ENCODE data around the gene SACM1L. TPM values are rescaled to one million over a fixed set of nuclear protein-coding genes. Genes with fewer than 3 reads are reported as not detected.

Gene SACM1L
- total and polyA plus RNA-seq, 4 experiments from 2014 or later: 27.6 to 104 (median 67.4) TPM

- no peaks in the 10 kb centered on the region for H3K36me3 ChIP-seq (ENCODE audit: insufficient read depth, low read length)
- Mint-ChIP-seq H3K27me3 (no peaks in the 10 kb centered on the region), H3K36me3 (peaks cover 4 to 5% of the 10 kb centered on the region in 2 donors), H3K4me3 (no peak overlapping the region), H3K9me3 (peaks cover 0 to 4% (median 0%) of the 10 kb centered on the region in 8 donors), H3K4me1 (peaks cover 13 to 28% (median 19%) of the 10 kb centered on the region in 4 donors), H3K27ac (peak overlapping the region in 2 of 7 donors; percentile 5 to 52)
- DNase-seq: no peak
- H3K27ac ChIP-seq (ENCODE audit: low read depth, low read length): no peak overlapping the region
- intact Hi-C loops (cut with micrococcal nuclease): loop anchor here (1.0 to 5.0 kb wide), 4 partner anchors 63 to 619 kb away; no protein-coding TSS in a partner anchor
- peaks cover 6% of the 10 kb centered on the region for H3K4me1 ChIP-seq (ENCODE audit: insufficient read depth, low read length)
- H3K9me3 ChIP-seq (ENCODE audit: control insufficient read depth in 1 of 2, low read length in 2 of 2): no peaks in the 10 kb centered on the region
- POLR2A ChIA-PET (ENCODE audit: partially characterized antibody): interaction anchor here (1.2 to 1.5 kb wide), 3 partner anchors 21 to 144 kb away, joined by 4 read pairs; no protein-coding TSS in a partner anchor
- no peak overlapping the region for H3K4me3 ChIP-seq (ENCODE audit: low read length in 2 of 2)
- no peaks in the 10 kb centered on the region for H3K27me3 ChIP-seq (ENCODE audit: insufficient read depth, low read length)
- CTCF ChIA-PET (ENCODE audit: partially characterized antibody): interaction anchor here (0.7 to 15.4 kb wide), 37 partner anchors 10 to 621 kb away, joined by 3 to 471 read pairs (median 5); partner anchors contain the start of genes LIMD1 and SACM1L
Observed at GRCh38 chr3:45655906-45656305, 33.3 kb upstream of the SACM1L start.

- DNase-seq: peak; percentile 78 to 87 (median 80)
- POLR2A ChIA-PET (ENCODE audit: partially characterized antibody): interaction anchor here (1.0 to 1.5 kb wide), 7 partner anchors 20 to 145 kb away, joined by 3 to 4 read pairs (median 3); partner anchors contain the start of gene LIMD1
Observed at GRCh38 chr3:45656575-45657363, 32.4 kb upstream of the SACM1L start.

DNA sequence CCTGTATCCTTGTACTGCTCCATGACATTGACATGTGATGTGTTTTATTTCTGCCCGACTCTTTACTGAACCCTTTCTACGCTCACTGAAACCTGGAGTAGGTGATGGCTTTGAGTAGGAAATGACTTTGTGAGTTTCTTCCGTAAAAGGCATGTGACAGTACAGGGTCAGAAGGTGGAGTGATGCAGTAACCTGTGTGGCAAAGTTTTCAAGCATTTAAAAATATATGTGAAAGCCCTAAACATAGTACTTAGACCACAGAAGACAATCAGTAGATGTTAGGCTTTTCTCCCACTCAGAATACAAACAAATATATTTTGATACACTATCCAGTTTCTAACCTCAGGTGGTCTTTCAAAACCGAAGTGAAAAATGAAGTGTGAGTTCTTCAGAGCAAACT, 31.3 kb upstream of the SACM1L start:
- Histone ChIP-seq H3K27me3 (ENCODE audit: insufficient read depth, low read length) (no peaks in the 10 kb centered on the region), H3K9me3 (ENCODE audit: control insufficient read depth in 1 of 2, low read length in 2 of 2) (no peaks in the 10 kb centered on the region), H3K36me3 (ENCODE audit: insufficient read depth, low read length) (no peaks in the 10 kb centered on the region), H3K27ac (ENCODE audit: low read depth, low read length) (no peak overlapping the region), H3K4me3 (ENCODE audit: low read length in 2 of 2) (no peak overlapping the region), H3K4me1 (ENCODE audit: insufficient read depth, low read length) (peaks cover 6% of the 10 kb centered on the region)
- ChIA-PET CTCF (ENCODE audit: partially characterized antibody) (interaction anchor here (1.1 to 15.4 kb wide), 6 partner anchors 9 to 618 kb away, joined by 3 to 471 read pairs (median 32); partner anchors contain the start of gene LIMD1), POLR2A (ENCODE audit: partially characterized antibody) (interaction anchor here (1.5 kb wide), 1 partner anchor 64 kb away, joined by 3 read pairs; the partner anchor contains the start of gene LIMD1)
- intact Hi-C loops (cut with micrococcal nuclease): loop anchor here (5.0 kb wide), 1 partner anchor 446 kb away; no protein-coding TSS in a partner anchor
- Mint-ChIP-seq H3K9me3 (peaks cover 0 to 2% (median 0%) of the 10 kb centered on the region in 8 donors), H3K4me1 (peaks cover 11 to 18% (median 15%) of the 10 kb centered on the region in 4 donors), H3K27ac (no peak overlapping the region), H3K27me3 (no peaks in the 10 kb centered on the region), H3K36me3 (peaks cover 3 to 4% of the 10 kb centered on the region in 2 donors), H3K4me3 (peak overlapping the region in 1 of 8 donors; percentile 31)
- no peak for DNase-seq

More at GRCh38 chr3:45656575-45657363, 32.4 kb upstream of the SACM1L start:
- H3K27me3 Mint-ChIP-seq: no peaks in the 10 kb centered on the region
- peaks cover 3 to 4% of the 10 kb centered on the region in 2 donors for H3K36me3 Mint-ChIP-seq
- Histone ChIP-seq H3K27me3 (ENCODE audit: insufficient read depth, low read length) (no peaks in the 10 kb centered on the region), H3K27ac (ENCODE audit: low read depth, low read length) (no peak overlapping the region), H3K36me3 (ENCODE audit: insufficient read depth, low read length) (no peaks in the 10 kb centered on the region), H3K4me3 (ENCODE audit: low read length in 2 of 2) (no peak overlapping the region), H3K9me3 (ENCODE audit: control insufficient read depth in 1 of 2, low read length in 2 of 2) (no peaks in the 10 kb centered on the region), H3K4me1 (ENCODE audit: insufficient read depth, low read length) (peaks cover 6% of the 10 kb centered on the region)
- H3K4me1 Mint-ChIP-seq: peaks cover 13 to 23% (median 16%) of the 10 kb centered on the region in 4 donors
- H3K27ac Mint-ChIP-seq: peak overlapping the region in 2 of 7 donors; percentile 23 to 61
- H3K9me3 Mint-ChIP-seq: peaks cover 0 to 2% (median 0%) of the 10 kb centered on the region in 8 donors
- intact Hi-C loops (cut with micrococcal nuclease): loop anchor here (1.0 to 5.0 kb wide), 4 partner anchors 63 to 619 kb away; no protein-coding TSS in a partner anchor
- H3K4me3 Mint-ChIP-seq: no peak overlapping the region
- CTCF ChIA-PET (ENCODE audit: partially characterized antibody): interaction anchor here (0.7 to 15.4 kb wide), 42 partner anchors 10 to 622 kb away, joined by 3 to 471 read pairs (median 4); partner anchors contain the start of genes LIMD1 and SACM1L

- Mint-ChIP-seq H3K4me3 (peak overlapping the region in 3 of 8 donors; percentile 33 to 68 (median 51)), H3K27ac (peak overlapping the region; percentile 4 to 83 (median 39)), H3K9me3 (peaks cover 0 to 2% (median 0%) of the 10 kb centered on the region in 8 donors), H3K27me3 (no peaks in the 10 kb centered on the region), H3K36me3 (peaks cover 3 to 10% of the 10 kb centered on the region in 2 donors), H3K4me1 (peaks cover 14 to 22% (median 15%) of the 10 kb centered on the region in 4 donors)
- no peak overlapping the region for H3K27ac ChIP-seq (ENCODE audit: low read depth, low read length)
- ChIA-PET POLR2A (ENCODE audit: partially characterized antibody) (interaction anchor here (1.1 to 1.6 kb wide), 4 partner anchors 29 to 149 kb away, joined by 3 to 10 read pairs (median 4); partner anchors contain the start of genes LIMD1 and SACM1L), CTCF (ENCODE audit: partially characterized antibody) (interaction anchor here (0.6 to 15.4 kb wide), 90 partner anchors 8 to 833 kb away, joined by 3 to 471 read pairs (median 4); partner anchors contain the start of genes CCR9, LIMD1 and SACM1L)
- no peaks in the 10 kb centered on the region for H3K9me3 ChIP-seq (ENCODE audit: control insufficient read depth in 1 of 2, low read length in 2 of 2)
- no peak overlapping the region for H3K4me3 ChIP-seq (ENCODE audit: low read length in 2 of 2)
- intact Hi-C loops (cut with micrococcal nuclease): loop anchor here (1.0 to 5.0 kb wide), 2 partner anchors 67 to 448 kb away; no protein-coding TSS in a partner anchor
- H3K36me3 ChIP-seq (ENCODE audit: insufficient read depth, low read length): no peaks in the 10 kb centered on the region
- DNase-seq: peak; percentile 21 to 47 (median 33)
- H3K4me1 ChIP-seq (ENCODE audit: insufficient read depth, low read length): peaks cover 17% of the 10 kb centered on the region
- no peaks in the 10 kb centered on the region for H3K27me3 ChIP-seq (ENCODE audit: insufficient read depth, low read length)
Observed at GRCh38 chr3:45659661-45660566, 29.3 kb upstream of the SACM1L start.

GRCh38 chr3:45660567-45660901, 28.7 kb upstream of the SACM1L start:
- Mint-ChIP-seq H3K27me3 (no peaks in the 10 kb centered on the region), H3K36me3 (peaks cover 3 to 15% of the 10 kb centered on the region in 2 donors), H3K4me3 (no peak overlapping the region), H3K9me3 (peaks cover 0 to 2% (median 0%) of the 10 kb centered on the region in 8 donors), H3K27ac (peak overlapping the region in 1 of 7 donors; percentile 22), H3K4me1 (peaks cover 20 to 28% (median 22%) of the 10 kb centered on the region in 4 donors)
- Histone ChIP-seq H3K4me3 (ENCODE audit: low read length in 2 of 2) (no peak overlapping the region), H3K9me3 (ENCODE audit: control insufficient read depth in 1 of 2, low read length in 2 of 2) (no peaks in the 10 kb centered on the region), H3K4me1 (ENCODE audit: insufficient read depth, low read length) (peaks cover 23% of the 10 kb centered on the region), H3K36me3 (ENCODE audit: insufficient read depth, low read length) (no peaks in the 10 kb centered on the region), H3K27ac (ENCODE audit: low read depth, low read length) (no peak overlapping the region), H3K27me3 (ENCODE audit: insufficient read depth, low read length) (no peaks in the 10 kb centered on the region)
- ChIA-PET POLR2A (ENCODE audit: partially characterized antibody) (interaction anchor here (1.1 to 1.6 kb wide), 4 partner anchors 29 to 150 kb away, joined by 3 to 10 read pairs (median 4); partner anchors contain the start of genes LIMD1 and SACM1L), CTCF (ENCODE audit: partially characterized antibody) (interaction anchor here (0.7 to 15.4 kb wide), 63 partner anchors 9 to 723 kb away, joined by 3 to 471 read pairs (median 5); partner anchors contain the start of genes LIMD1 and SACM1L)
- intact Hi-C loops (cut with micrococcal nuclease): loop anchor here (1.0 kb wide), 1 partner anchor 67 kb away; no protein-coding TSS in a partner anchor
- no peak for DNase-seq

DNA sequence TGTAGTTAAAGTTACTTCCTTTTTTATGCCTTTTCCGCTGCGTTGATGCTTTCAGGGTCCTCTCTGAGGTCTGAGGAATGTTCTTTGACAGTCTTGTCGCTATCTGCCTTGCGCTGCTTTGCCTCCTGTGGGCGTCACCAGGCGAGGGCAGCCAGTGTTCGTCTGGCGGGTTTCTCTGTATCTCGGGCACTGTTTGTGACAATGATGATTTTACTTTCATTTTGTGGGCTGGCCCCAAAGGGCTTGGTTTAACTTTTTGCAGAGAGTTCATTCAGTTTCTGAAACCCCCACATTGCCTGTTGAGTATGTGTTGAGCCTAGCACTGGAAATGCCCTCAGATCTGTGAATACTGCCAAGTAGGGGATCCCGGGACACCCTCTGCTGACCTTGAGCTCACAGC, 24.6 kb upstream of the SACM1L start:
- DNase-seq: peak; percentile 70 to 86 (median 76)
- POLR2A ChIA-PET (ENCODE audit: partially characterized antibody): interaction anchor here (1.1 to 3.7 kb wide), 2 partner anchors 25 to 72 kb away, joined by 4 to 23 read pairs; partner anchors contain the start of gene SACM1L

More for the DNA sequence above, 24.6 kb upstream of the SACM1L start:
- Histone ChIP-seq H3K27me3 (ENCODE audit: insufficient read depth, low read length) (no peaks in the 10 kb centered on the region), H3K9me3 (ENCODE audit: control insufficient read depth in 1 of 2, low read length in 2 of 2) (no peaks in the 10 kb centered on the region), H3K4me1 (ENCODE audit: insufficient read depth, low read length) (peaks cover 28% of the 10 kb centered on the region), H3K4me3 (ENCODE audit: low read length in 2 of 2) (peak overlapping the region; percentile 70), H3K36me3 (ENCODE audit: insufficient read depth, low read length) (peaks cover 8% of the 10 kb centered on the region), H3K27ac (ENCODE audit: low read depth, low read length) (peak overlapping the region; percentile 66)
- Mint-ChIP-seq H3K9me3 (no peaks in the 10 kb centered on the region), H3K36me3 (peaks cover 21 to 39% of the 10 kb centered on the region in 2 donors), H3K27ac (peak overlapping the region; percentile 89 to 98 (median 95)), H3K4me1 (peaks cover 19 to 41% (median 30%) of the 10 kb centered on the region in 4 donors), H3K4me3 (peak overlapping the region; percentile 87 to 98 (median 92)), H3K27me3 (no peaks in the 10 kb centered on the region)
- intact Hi-C loops (cut with micrococcal nuclease): loop anchor here (2.0 kb wide), 5 partner anchors 72 to 628 kb away; no protein-coding TSS in a partner anchor
- CTCF ChIA-PET (ENCODE audit: partially characterized antibody): interaction anchor here (1.3 to 15.4 kb wide), 7 partner anchors 8 to 153 kb away, joined by 3 to 471 read pairs (median 8); no protein-coding TSS in a partner anchor
